MCF 10A (cell line): ENCODE measurements around the gene FBXW4. TPM values are rescaled to one million over a fixed set of nuclear protein-coding genes. Genes with fewer than 3 reads are reported as not detected.

Source experiments
- BruUV-seq: library from RNA; stranded (reverse); fragments of 400-500 nt; replicated peaks from 2 replicates; lab custom pipeline; 2021; lab: Mats Ljungman, UMichigan
- CTCF ChIA-PET: fragments of 300-600 bp; sonication (Branson Sonifier 250); formaldehyde crosslinking; extraction: SDS; loops from one replicate; lab custom pipeline; 2021; ENCODE audit warnings: antibody characterized with exemption, inconsistent platforms; lab: Yijun Ruan, JAX
- POLR2A ChIA-PET: fragments of 300-600, 350-650 bp; sonication (Branson Sonifier 250); formaldehyde crosslinking; extraction: SDS; loops from one replicate; lab custom pipeline; 2020; ENCODE audit warnings: antibody characterized with exemption, inconsistent platforms; lab: Yijun Ruan, JAX
- DNase-seq: peaks from one replicate; pipeline ENCODE4 v3.0.0-alpha.2; 2018; ENCODE audit not compliant: unreplicated experiment
- H3K27ac Mint-ChIP-seq: one replicate; pipeline ENCODE4 v1.8.0; 2022; ENCODE audit warnings: mild to moderate bottlenecking, low read depth, mixed read lengths; ENCODE audit not compliant: unreplicated experiment
- H3K27me3 Mint-ChIP-seq: one replicate; pipeline ENCODE4 v1.8.0; 2022; ENCODE audit warnings: mixed read lengths; ENCODE audit not compliant: insufficient read depth, unreplicated experiment
- H3K36me3 Mint-ChIP-seq: one replicate; pipeline ENCODE4 v1.8.0; 2022; ENCODE audit warnings: mild to moderate bottlenecking, moderate library complexity, mixed read lengths; ENCODE audit not compliant: insufficient read depth, unreplicated experiment
- H3K4me1 Mint-ChIP-seq: one replicate; pipeline ENCODE4 v1.8.0; 2022; ENCODE audit warnings: mixed read lengths; ENCODE audit not compliant: insufficient read depth, unreplicated experiment
- H3K4me3 Mint-ChIP-seq: one replicate; pipeline ENCODE4 v1.8.0; 2022; ENCODE audit warnings: mild to moderate bottlenecking, moderate library complexity, mixed read lengths; ENCODE audit not compliant: unreplicated experiment
- H3K9me3 Mint-ChIP-seq: one replicate; pipeline ENCODE4 v1.8.0; 2022; ENCODE audit warnings: mixed read lengths; ENCODE audit not compliant: unreplicated experiment
- CTCF ChIP-seq: fragments of 200-600 bp; IDR thresholded peaks from one replicate; pipeline ENCODE4 v1.8.0; 2022; ENCODE audit warnings: antibody characterized with exemption, mild to moderate bottlenecking; ENCODE audit not compliant: unreplicated experiment
- intact Hi-C: fragments of 100-400 bp; cut with micrococcal nuclease; formaldehyde crosslinking; loops from 2 replicates; pipeline ENCODE4 v1.14.1; 2022
- total RNA-seq: library from RNA; stranded (reverse); gene quantifications from 2 replicates; pipeline ENCODE4 v1.2.3, GENCODE V29; 2022

Gene FBXW4
- total RNA-seq, 1 experiment from 2014 or later, result 52.1 TPM

DNA sequence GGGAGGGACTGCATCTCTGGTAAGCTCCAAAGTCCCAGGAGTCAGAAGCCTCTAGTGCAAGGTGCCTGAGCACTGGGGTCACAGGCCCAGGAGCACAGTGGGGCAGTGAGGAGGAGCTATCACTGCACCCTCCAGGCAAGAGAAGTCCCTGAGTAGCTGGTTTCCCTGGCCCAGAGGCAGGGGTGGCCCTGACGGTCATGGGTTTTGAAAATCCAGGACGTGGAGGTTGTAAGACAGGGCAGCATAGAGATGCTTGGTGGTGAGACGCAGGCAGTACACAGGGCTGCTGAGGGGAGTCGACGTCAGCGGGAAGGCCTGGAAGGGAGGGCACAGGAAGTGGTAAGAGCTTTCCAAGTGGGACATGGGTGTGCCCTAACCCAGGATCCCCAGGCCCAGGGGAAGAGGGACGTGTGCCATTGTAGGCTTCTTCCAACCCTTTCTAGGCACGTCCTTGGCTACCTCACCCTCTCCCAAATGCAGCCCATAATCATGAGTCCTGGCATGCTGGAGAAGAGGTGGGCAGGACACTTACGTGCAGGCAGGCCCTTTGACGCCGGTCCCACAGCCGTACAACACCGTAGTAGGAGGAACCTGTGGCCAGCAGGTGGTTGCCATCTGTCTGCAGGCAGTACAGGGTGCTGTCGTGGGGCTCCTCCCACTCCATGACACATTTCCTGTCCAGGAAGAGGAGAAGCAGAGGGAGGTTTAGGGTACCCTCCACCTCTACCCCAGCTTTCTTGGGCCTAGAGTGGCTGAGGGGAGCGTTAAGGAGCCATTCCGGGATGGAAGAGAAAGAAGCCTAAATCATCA, 83.7 kb downstream of the FBXW4 start:
- H3K4me1 Mint-ChIP-seq, result no peaks in the 10 kb centered on the region
- intact Hi-C loops, result no loop called here
- TF ChIP-seq CTCF, result no peak
- ChIA-PET POLR2A (no interaction called here), CTCF (interaction anchor here (0.6 to 2.0 kb wide), 3 partner anchors 9 to 338 kb away, joined by 3 to 7 read pairs (median 3); no protein-coding TSS in a partner anchor)
- no TSS peak for BruUV-seq
- no peaks in the 10 kb centered on the region for H3K27me3 Mint-ChIP-seq
- no peak overlapping the region for H3K4me3 Mint-ChIP-seq
- H3K36me3 Mint-ChIP-seq, result peaks cover 41% of the 10 kb centered on the region
- DNase-seq, result no peak
- H3K9me3 Mint-ChIP-seq, result no peaks in the 10 kb centered on the region
- peak overlapping the region; percentile 19 for H3K27ac Mint-ChIP-seq

DNA sequence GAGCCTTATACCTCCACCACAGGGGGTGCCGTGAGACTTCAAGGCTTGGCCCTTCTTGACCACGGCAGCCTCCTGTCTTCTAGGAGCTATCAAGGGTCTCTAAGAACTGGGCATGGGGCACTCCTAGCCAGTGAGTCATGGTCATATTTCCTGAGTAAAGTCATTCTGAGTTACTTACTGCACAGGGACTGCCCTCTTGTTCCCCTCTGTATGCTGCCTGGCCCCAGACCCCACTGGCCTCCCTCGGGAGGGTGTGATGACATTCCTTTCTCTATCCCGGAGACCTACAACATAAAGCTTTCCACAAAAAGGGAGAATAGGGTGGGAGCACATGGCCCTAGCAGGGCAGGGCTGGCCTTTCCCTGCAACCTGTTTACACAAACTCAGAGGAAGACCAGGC, 85.5 kb downstream of the FBXW4 start:
- POLR2A ChIA-PET, result interaction anchor here (0.6 kb wide), 1 partner anchor 395 kb away, joined by 3 read pairs; no protein-coding TSS in a partner anchor
- H3K27ac Mint-ChIP-seq, result no peak overlapping the region
- no peak overlapping the region for H3K4me3 Mint-ChIP-seq
- no TSS peak for BruUV-seq
- intact Hi-C loops, result no loop called here
- DNase-seq, result no peak
- no peak for TF ChIP-seq CTCF
- H3K36me3 Mint-ChIP-seq, result peaks cover 46% of the 10 kb centered on the region
- H3K9me3 Mint-ChIP-seq, result no peaks in the 10 kb centered on the region
- H3K4me1 Mint-ChIP-seq, result no peaks in the 10 kb centered on the region
- H3K27me3 Mint-ChIP-seq, result no peaks in the 10 kb centered on the region
- CTCF ChIA-PET, result interaction anchor here (0.6 kb wide), 1 partner anchor 103 kb away, joined by 4 read pairs; no protein-coding TSS in a partner anchor

GRCh38 chr10:101607124-101607523, 87.8 kb downstream of the FBXW4 start:
- Mint-ChIP-seq H3K4me3 (no peak overlapping the region), H3K4me1 (no peaks in the 10 kb centered on the region), H3K9me3 (no peaks in the 10 kb centered on the region), H3K27ac (no peak overlapping the region), H3K36me3 (peaks cover 55% of the 10 kb centered on the region), H3K27me3 (no peaks in the 10 kb centered on the region)
- ChIA-PET POLR2A (interaction anchor here (1.1 kb wide), 1 partner anchor 11 kb away, joined by 4 read pairs; no protein-coding TSS in a partner anchor), CTCF (interaction anchor here (0.8 kb wide), 1 partner anchor 174 kb away, joined by 4 read pairs; no protein-coding TSS in a partner anchor)
- no peak for TF ChIP-seq CTCF
- intact Hi-C loops, result no loop called here
- no peak for DNase-seq
- no TSS peak for BruUV-seq

DNA sequence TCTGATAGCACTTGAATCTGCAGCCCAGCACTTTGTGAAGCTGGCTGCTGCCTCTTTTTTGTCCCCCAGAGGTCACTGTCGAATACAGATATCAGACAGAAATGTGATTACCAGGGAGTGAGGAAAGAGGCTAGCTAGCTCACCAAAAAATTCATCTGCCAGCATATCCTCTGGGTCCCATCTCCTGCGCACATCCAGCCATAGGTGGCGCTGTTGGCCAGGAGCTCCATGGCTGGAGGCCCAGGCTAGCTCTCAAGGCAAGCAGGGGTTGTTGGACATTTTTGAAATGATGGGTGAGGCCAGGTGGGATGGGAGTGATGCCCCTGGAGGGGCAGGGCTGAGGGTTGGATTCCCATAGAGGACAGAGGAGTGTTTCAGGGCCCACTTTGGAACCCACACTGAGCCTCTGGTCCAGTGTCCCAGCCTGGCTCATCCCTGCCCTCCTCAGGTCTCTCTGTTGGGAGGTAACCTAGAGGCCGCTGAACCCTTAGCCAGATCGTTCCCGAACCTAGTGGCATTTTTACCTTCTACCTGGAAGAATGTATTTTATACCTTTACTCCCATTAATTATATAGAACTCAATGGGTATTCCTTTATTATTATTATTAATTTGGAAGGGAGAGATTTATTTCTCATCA, 92.1 kb downstream of the FBXW4 start:
- H3K27me3 Mint-ChIP-seq, result no peaks in the 10 kb centered on the region
- no peak overlapping the region for H3K4me3 Mint-ChIP-seq
- H3K27ac Mint-ChIP-seq, result no peak overlapping the region
- intact Hi-C loops, result loop anchor here (1.0 to 5.0 kb wide), 2 partner anchors 178 to 469 kb away; no protein-coding TSS in a partner anchor
- no TSS peak for BruUV-seq
- peaks cover 30% of the 10 kb centered on the region for H3K36me3 Mint-ChIP-seq
- ChIA-PET POLR2A (interaction anchor here (0.6 to 1.1 kb wide), 5 partner anchors 12 to 297 kb away, joined by 3 to 6 read pairs (median 4); partner anchors contain the start of genes DPCD and POLL), CTCF (interaction anchor here (0.6 to 2.7 kb wide), 20 partner anchors 9 to 507 kb away, joined by 3 to 31 read pairs (median 3); partner anchors contain the start of genes DPCD, NPM3 and POLL)
- H3K4me1 Mint-ChIP-seq, result no peaks in the 10 kb centered on the region
- no peaks in the 10 kb centered on the region for H3K9me3 Mint-ChIP-seq
- peak; percentile 74 for DNase-seq
- TF ChIP-seq CTCF, result peak; percentile 93
